ENCODE data around the gene STRIT1. TPM values are rescaled to one million over a fixed set of nuclear protein-coding genes. Genes with fewer than 3 reads are reported as not detected.

STRIT1 gene
- total RNA-seq, 1 experiment from 2014 or later = not detected

- no peaks in the 10 kb centered on the region for H3K27me3 ChIP-seq (ENCODE audit: control insufficient read depth, insufficient read depth, low read length)
Observed at GRCh38 chr3:155318740-155319139, 25.3 kb upstream of the STRIT1 start.

GRCh38 chr3:155317211-155317610 is 23.7 kb upstream of the STRIT1 start:
- ATAC-seq (no peak), DNase-seq (ENCODE audit: low read depth, low spot score) (no peak)
- no TSS peak for BruUV-seq (replicated peaks)
- no peaks in the 10 kb centered on the region for H3K4me1 ChIP-seq (ENCODE audit: control insufficient read depth, insufficient read depth, low read length)
- ChIA-PET CTCF (no interaction called here), POLR2A (no interaction called here)
- TF ChIP-seq POLR2AphosphoS5 (IDR thresholded peaks at IDR 0.05; ENCODE audit: low read depth, low read length) (no peak), SIN3A (IDR thresholded peaks at IDR 0.05; ENCODE audit: borderline replicate concordance, insufficient read depth, low read depth, low read length) (no peak), TCF7L2 (IDR thresholded peaks at IDR 0.05; ENCODE audit: low read depth, low read length) (no peak), CTCF (IDR thresholded peaks at IDR 0.05) (no peak), REST (IDR thresholded peaks at IDR 0.05; ENCODE audit: insufficient read depth in 1 of 2, low read depth in 2 of 2, low read length in 1 of 2) (no peak)
- H3K4me3 ChIP-seq (ENCODE audit: low read depth in 2 of 2, low read length in 2 of 2) = no peak overlapping the region
- intact Hi-C loops (cut with micrococcal nuclease; ENCODE audit: unreplicated experiment) (no loop called here), in situ Hi-C loops (cut with HindIII; ENCODE audit: low pct_unique_long_range_greater_than_20kb, low sequenced_read_pairs) (no loop called here)
- H3K27me3 ChIP-seq (ENCODE audit: control insufficient read depth, insufficient read depth, low read length) = no peaks in the 10 kb centered on the region
- no peaks in the 10 kb centered on the region for H3K9me3 ChIP-seq (ENCODE audit: control insufficient read depth, insufficient read depth, low read depth, low read length)
- no peaks in the 10 kb centered on the region for H3K36me3 ChIP-seq (ENCODE audit: control insufficient read depth, insufficient read depth, low read length)
- H3K27ac ChIP-seq (ENCODE audit: low read length) = no peak overlapping the region

More at GRCh38 chr3:155318740-155319139, 25.3 kb upstream of the STRIT1 start:
- ChIA-PET CTCF (no interaction called here), POLR2A (no interaction called here)
- Histone ChIP-seq H3K4me1 (ENCODE audit: control insufficient read depth, insufficient read depth, low read length) (no peaks in the 10 kb centered on the region), H3K36me3 (ENCODE audit: control insufficient read depth, insufficient read depth, low read length) (no peaks in the 10 kb centered on the region), H3K9me3 (ENCODE audit: control insufficient read depth, insufficient read depth, low read depth, low read length) (no peaks in the 10 kb centered on the region), H3K27ac (ENCODE audit: low read length) (no peak overlapping the region), H3K4me3 (ENCODE audit: low read depth in 2 of 2, low read length in 2 of 2) (no peak overlapping the region)
- intact Hi-C loops (cut with micrococcal nuclease; ENCODE audit: unreplicated experiment) = no loop called here
- TF ChIP-seq CTCF (IDR thresholded peaks at IDR 0.05) = no peak
- no peak for TF ChIP-seq REST (IDR thresholded peaks at IDR 0.05; ENCODE audit: insufficient read depth in 1 of 2, low read depth in 2 of 2, low read length in 1 of 2)
- TF ChIP-seq POLR2AphosphoS5 (IDR thresholded peaks at IDR 0.05; ENCODE audit: low read depth, low read length) = no peak
- TF ChIP-seq SIN3A (IDR thresholded peaks at IDR 0.05; ENCODE audit: borderline replicate concordance, insufficient read depth, low read depth, low read length) = no peak
- TF ChIP-seq TCF7L2 (IDR thresholded peaks at IDR 0.05; ENCODE audit: low read depth, low read length) = no peak
- no peak for ATAC-seq
- in situ Hi-C loops (cut with HindIII; ENCODE audit: low pct_unique_long_range_greater_than_20kb, low sequenced_read_pairs) = no loop called here
- DNase-seq (ENCODE audit: low read depth, low spot score) = no peak
- no TSS peak for BruUV-seq (replicated peaks)

All from Panc1 (cell line).